ENCODE measurements around the gene TMEM240. TPM values are rescaled to one million over a fixed set of nuclear protein-coding genes. Genes with fewer than 3 reads are reported as not detected.

Gene TMEM240
- total RNA-seq, 1 experiment from 2014 or later: 1.2 TPM

GRCh38 chr1:1553821-1554494 is 13.5 kb upstream of the TMEM240 start:
- H3K36me3 Mint-ChIP-seq (ENCODE audit: insufficient read depth, unreplicated experiment): peaks cover 32% of the 10 kb centered on the region
- TF ChIP-seq CTCF (IDR thresholded peaks at IDR 0.05; ENCODE audit: insufficient read depth in 1 of 2, low read depth in 1 of 2, low read length in 1 of 2, severe bottlenecking in 1 of 2, unreplicated experiment in 1 of 2): no peak
- Histone ChIP-seq H3K4me1 (no peaks in the 10 kb centered on the region), H3K36me3 (ENCODE audit: control insufficient read depth, insufficient read depth, low read length) (no peaks in the 10 kb centered on the region), H3K27me3 (replicated peaks; ENCODE audit: control insufficient read depth, insufficient read depth, low read length) (no peaks in the 10 kb centered on the region), H3K4me3 (ENCODE audit: low read depth, low read length) (no peak overlapping the region), H3K9me3 (no peaks in the 10 kb centered on the region)
- H3K4me3 Mint-ChIP-seq (ENCODE audit: unreplicated experiment): no peak overlapping the region
- H3K27ac Mint-ChIP-seq (ENCODE audit: unreplicated experiment): no peak overlapping the region
- no peaks in the 10 kb centered on the region for H3K4me1 Mint-ChIP-seq (ENCODE audit: low read depth, unreplicated experiment)
- intact Hi-C loops (cut with micrococcal nuclease; ENCODE audit: unreplicated experiment): no loop called here
- H3K9me3 Mint-ChIP-seq (ENCODE audit: unreplicated experiment): no peaks in the 10 kb centered on the region
- ChIA-PET CTCF (no interaction called here), POLR2A (no interaction called here)
- no peaks in the 10 kb centered on the region for H3K27me3 Mint-ChIP-seq (ENCODE audit: insufficient read depth, unreplicated experiment)
- no peak for DNase-seq
- no TSS peak for BruUV-seq (replicated peaks)

GRCh38 chr1:1552263-1552639 is 11.8 kb upstream of the TMEM240 start:
- intact Hi-C loops (cut with micrococcal nuclease; ENCODE audit: unreplicated experiment): no loop called here
- peak overlapping the region; percentile 83 for H3K27ac Mint-ChIP-seq (ENCODE audit: unreplicated experiment)
- POLR2A ChIA-PET: no interaction called here

GRCh38 chr1:1551524-1552262 is 11.3 kb upstream of the TMEM240 start:
- no peaks in the 10 kb centered on the region for H3K9me3 Mint-ChIP-seq (ENCODE audit: unreplicated experiment)
- peaks cover 35% of the 10 kb centered on the region for H3K36me3 Mint-ChIP-seq (ENCODE audit: insufficient read depth, unreplicated experiment)
- Histone ChIP-seq H3K4me1 (no peaks in the 10 kb centered on the region), H3K9me3 (no peaks in the 10 kb centered on the region), H3K27me3 (replicated peaks; ENCODE audit: control insufficient read depth, insufficient read depth, low read length) (no peaks in the 10 kb centered on the region), H3K4me3 (ENCODE audit: low read depth, low read length) (no peak overlapping the region), H3K36me3 (ENCODE audit: control insufficient read depth, insufficient read depth, low read length) (no peaks in the 10 kb centered on the region; the same call in 1 of the 2 replicates)
- no peak overlapping the region for H3K4me3 Mint-ChIP-seq (ENCODE audit: unreplicated experiment)
- no peaks in the 10 kb centered on the region for H3K4me1 Mint-ChIP-seq (ENCODE audit: low read depth, unreplicated experiment)
- intact Hi-C loops (cut with micrococcal nuclease; ENCODE audit: unreplicated experiment): no loop called here
- CTCF ChIA-PET: no interaction called here
- no TSS peak for BruUV-seq (replicated peaks)
- POLR2A ChIA-PET: no interaction called here
- TF ChIP-seq CTCF (IDR thresholded peaks at IDR 0.05; ENCODE audit: insufficient read depth in 1 of 2, low read depth in 1 of 2, low read length in 1 of 2, severe bottlenecking in 1 of 2, unreplicated experiment in 1 of 2): no peak
- peak overlapping the region; percentile 83 for H3K27ac Mint-ChIP-seq (ENCODE audit: unreplicated experiment)
- no peaks in the 10 kb centered on the region for H3K27me3 Mint-ChIP-seq (ENCODE audit: insufficient read depth, unreplicated experiment)
- DNase-seq: no peak

More at GRCh38 chr1:1552263-1552639, 11.8 kb upstream of the TMEM240 start:
- no peak for DNase-seq
- Mint-ChIP-seq H3K9me3 (ENCODE audit: unreplicated experiment) (no peaks in the 10 kb centered on the region), H3K36me3 (ENCODE audit: insufficient read depth, unreplicated experiment) (peaks cover 35% of the 10 kb centered on the region), H3K4me1 (ENCODE audit: low read depth, unreplicated experiment) (no peaks in the 10 kb centered on the region), H3K4me3 (ENCODE audit: unreplicated experiment) (no peak overlapping the region), H3K27me3 (ENCODE audit: insufficient read depth, unreplicated experiment) (no peaks in the 10 kb centered on the region)
- Histone ChIP-seq H3K9me3 (no peaks in the 10 kb centered on the region), H3K27me3 (replicated peaks; ENCODE audit: control insufficient read depth, insufficient read depth, low read length) (no peaks in the 10 kb centered on the region), H3K36me3 (ENCODE audit: control insufficient read depth, insufficient read depth, low read length) (no peaks in the 10 kb centered on the region; the same call in 1 of the 2 replicates), H3K4me1 (no peaks in the 10 kb centered on the region), H3K4me3 (ENCODE audit: low read depth, low read length) (no peak overlapping the region)
- no peak for TF ChIP-seq CTCF (IDR thresholded peaks at IDR 0.05; ENCODE audit: insufficient read depth in 1 of 2, low read depth in 1 of 2, low read length in 1 of 2, severe bottlenecking in 1 of 2, unreplicated experiment in 1 of 2)
- CTCF ChIA-PET: no interaction called here
- BruUV-seq (replicated peaks): no TSS peak

All from Caco-2 (cell line).